ENCODE measurements around the gene HBP1.
A peak's percentile ranks its signal among the peaks of the same experiment; 100 is the strongest.
"Not testable (repeated sequence)": the region's sequence is repeated elsewhere in the genome, so short reads cannot be mapped to it uniquely, and the experiment has no call there.

Gene HBP1

GRCh38 chr7:107232568-107233090 lies 63.8 kb downstream of the HBP1 start:
- DNase-seq, result peak; percentile 8

GRCh38 chr7:107233174-107233573 lies 64.4 kb downstream of the HBP1 start:
- DNase-seq, result no peak

GRCh38 chr7:107233981-107234380 lies 65.2 kb downstream of the HBP1 start:
- DNase-seq, result no peak

GRCh38 chr7:107234436-107234835 lies 65.6 kb downstream of the HBP1 start:
- no peak for DNase-seq

GRCh38 chr7:107236862-107237261 lies 68.1 kb downstream of the HBP1 start:
- no peak for DNase-seq

- no peak for DNase-seq
Measured at GRCh38 chr7:107237451-107237850, 68.6 kb downstream of the HBP1 start.

GRCh38 chr7:107242267-107242666 lies 73.5 kb downstream of the HBP1 start:
- no peak for DNase-seq

- no peak for DNase-seq
Measured at GRCh38 chr7:107244613-107245012, 75.8 kb downstream of the HBP1 start.

GRCh38 chr7:107246836-107247235 lies 78.0 kb downstream of the HBP1 start:
- not testable (repeated sequence) for DNase-seq

- DNase-seq, result no peak
Measured at GRCh38 chr7:107248551-107249316, 79.9 kb downstream of the HBP1 start.

GRCh38 chr7:107251963-107252362 lies 83.2 kb downstream of the HBP1 start:
- no peak for DNase-seq

Data from NCI-H2227 treated with DMSO at 0.1 percent for 48 hours (cell line).